ENCODE measurements around the gene SLX9. TPM values are rescaled to one million over a fixed set of nuclear protein-coding genes. Genes with fewer than 3 reads are reported as not detected.

The SLX9 gene
- total RNA-seq, 1 experiment from 2014 or later, result 77.2 TPM

DNA sequence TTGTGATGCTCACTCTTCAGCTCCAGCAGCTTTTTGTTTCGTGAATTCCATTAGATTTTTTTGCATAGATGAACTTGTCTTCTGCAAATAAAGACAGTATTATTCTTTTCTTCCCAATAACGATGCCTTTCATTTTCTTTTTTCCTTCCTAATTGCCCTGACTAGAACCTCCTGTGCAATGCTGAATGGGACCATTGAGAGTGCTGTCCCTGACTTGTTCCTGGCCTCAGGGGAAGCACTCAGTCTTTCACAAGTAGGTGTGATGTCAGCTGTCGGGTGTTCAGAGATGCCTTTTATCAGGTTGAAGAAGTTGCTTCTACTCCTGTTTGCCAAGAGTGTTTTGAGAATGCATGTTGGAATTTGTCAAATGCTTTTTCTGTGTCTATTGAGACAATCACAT lies 70.3 kb downstream of the SLX9 start:
- CTCF ChIA-PET, result interaction anchor here (1.2 kb wide), 1 partner anchor 118 kb away, joined by 3 read pairs; no protein-coding TSS in a partner anchor

DNA sequence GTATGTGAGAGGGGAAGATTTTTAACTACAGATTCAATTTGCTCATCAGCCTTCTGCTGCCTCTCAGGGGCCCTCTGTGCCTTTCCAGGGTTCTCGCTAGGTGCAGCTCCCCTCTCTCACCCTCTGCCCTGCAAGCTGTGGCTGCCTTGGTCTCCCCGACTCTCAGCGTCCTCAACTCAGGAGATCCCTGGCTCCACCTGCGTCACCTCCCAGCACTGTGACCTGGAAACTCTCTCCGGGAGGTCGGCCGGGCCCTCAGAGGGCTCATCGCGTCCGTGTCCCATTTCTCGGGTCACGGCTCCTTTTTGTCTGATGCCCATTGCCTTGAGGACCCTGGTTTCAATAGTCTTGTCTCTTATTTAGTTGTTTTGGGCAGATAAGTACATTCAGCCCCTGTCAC lies 71.0 kb downstream of the SLX9 start:
- Mint-ChIP-seq H3K4me3 (no peak overlapping the region), H3K9me3 (peaks cover 9% of the 10 kb centered on the region), H3K36me3 (no peaks in the 10 kb centered on the region), H3K27me3 (ENCODE audit: low read depth) (peaks cover 14% of the 10 kb centered on the region), H3K27ac (no peak overlapping the region), H3K4me1 (peaks cover 19% of the 10 kb centered on the region)
- CTCF ChIA-PET, result interaction anchor here (0.7 kb wide), 1 partner anchor 61 kb away, joined by 3 read pairs; no protein-coding TSS in a partner anchor
- POLR2A ChIA-PET, result interaction anchor here (1.0 kb wide), 1 partner anchor 44 kb away, joined by 3 read pairs; no protein-coding TSS in a partner anchor
- peak; percentile 3 for DNase-seq (ENCODE audit: low spot score)
- no peak for ATAC-seq
- TF ChIP-seq ZNF138 (CRISPR knock-in tag; conservative IDR thresholded peaks at IDR 0.05), result no peak
- no peak for TF ChIP-seq CREM (CRISPR knock-in tag; IDR thresholded peaks at IDR 0.05)
- no peak for TF ChIP-seq ETV6 (CRISPR knock-in tag; IDR thresholded peaks at IDR 0.05)
- no peak for TF ChIP-seq NFATC4 (CRISPR knock-in tag; IDR thresholded peaks at IDR 0.05)
- TF ChIP-seq, protein P1, sequence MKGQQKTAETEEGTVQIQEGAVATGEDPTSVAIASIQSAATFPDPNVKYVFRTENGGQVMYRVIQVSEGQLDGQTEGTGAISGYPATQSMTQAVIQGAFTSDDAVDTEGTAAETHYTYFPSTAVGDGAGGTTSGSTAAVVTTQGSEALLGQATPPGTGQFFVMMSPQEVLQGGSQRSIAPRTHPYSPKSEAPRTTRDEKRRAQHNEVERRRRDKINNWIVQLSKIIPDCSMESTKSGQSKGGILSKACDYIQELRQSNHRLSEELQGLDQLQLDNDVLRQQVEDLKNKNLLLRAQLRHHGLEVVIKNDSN (CRISPR knock-in tag; IDR thresholded peaks at IDR 0.05), result no peak
- no peak for TF ChIP-seq JUN (CRISPR knock-in tag; IDR thresholded peaks at IDR 0.05)
- TF ChIP-seq TEAD1 (CRISPR knock-in tag; IDR thresholded peaks at IDR 0.05), result no peak
- TF ChIP-seq SP1 (CRISPR knock-in tag; conservative IDR thresholded peaks at IDR 0.05), result no peak
- no peak for TF ChIP-seq GABPB1 (CRISPR knock-in tag; IDR thresholded peaks at IDR 0.05)
- TF ChIP-seq, protein P2, sequence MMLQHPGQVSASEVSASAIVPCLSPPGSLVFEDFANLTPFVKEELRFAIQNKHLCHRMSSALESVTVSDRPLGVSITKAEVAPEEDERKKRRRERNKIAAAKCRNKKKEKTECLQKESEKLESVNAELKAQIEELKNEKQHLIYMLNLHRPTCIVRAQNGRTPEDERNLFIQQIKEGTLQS (CRISPR knock-in tag; conservative IDR thresholded peaks at IDR 0.05), result no peak
- TF ChIP-seq, protein P3, sequence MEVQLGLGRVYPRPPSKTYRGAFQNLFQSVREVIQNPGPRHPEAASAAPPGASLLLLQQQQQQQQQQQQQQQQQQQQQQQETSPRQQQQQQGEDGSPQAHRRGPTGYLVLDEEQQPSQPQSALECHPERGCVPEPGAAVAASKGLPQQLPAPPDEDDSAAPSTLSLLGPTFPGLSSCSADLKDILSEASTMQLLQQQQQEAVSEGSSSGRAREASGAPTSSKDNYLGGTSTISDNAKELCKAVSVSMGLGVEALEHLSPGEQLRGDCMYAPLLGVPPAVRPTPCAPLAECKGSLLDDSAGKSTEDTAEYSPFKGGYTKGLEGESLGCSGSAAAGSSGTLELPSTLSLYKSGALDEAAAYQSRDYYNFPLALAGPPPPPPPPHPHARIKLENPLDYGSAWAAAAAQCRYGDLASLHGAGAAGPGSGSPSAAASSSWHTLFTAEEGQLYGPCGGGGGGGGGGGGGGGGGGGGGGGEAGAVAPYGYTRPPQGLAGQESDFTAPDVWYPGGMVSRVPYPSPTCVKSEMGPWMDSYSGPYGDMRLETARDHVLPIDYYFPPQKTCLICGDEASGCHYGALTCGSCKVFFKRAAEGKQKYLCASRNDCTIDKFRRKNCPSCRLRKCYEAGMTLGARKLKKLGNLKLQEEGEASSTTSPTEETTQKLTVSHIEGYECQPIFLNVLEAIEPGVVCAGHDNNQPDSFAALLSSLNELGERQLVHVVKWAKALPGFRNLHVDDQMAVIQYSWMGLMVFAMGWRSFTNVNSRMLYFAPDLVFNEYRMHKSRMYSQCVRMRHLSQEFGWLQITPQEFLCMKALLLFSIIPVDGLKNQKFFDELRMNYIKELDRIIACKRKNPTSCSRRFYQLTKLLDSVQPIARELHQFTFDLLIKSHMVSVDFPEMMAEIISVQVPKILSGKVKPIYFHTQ (CRISPR knock-in tag; IDR thresholded peaks at IDR 0.05), result no peak
- TF ChIP-seq, protein P4, sequence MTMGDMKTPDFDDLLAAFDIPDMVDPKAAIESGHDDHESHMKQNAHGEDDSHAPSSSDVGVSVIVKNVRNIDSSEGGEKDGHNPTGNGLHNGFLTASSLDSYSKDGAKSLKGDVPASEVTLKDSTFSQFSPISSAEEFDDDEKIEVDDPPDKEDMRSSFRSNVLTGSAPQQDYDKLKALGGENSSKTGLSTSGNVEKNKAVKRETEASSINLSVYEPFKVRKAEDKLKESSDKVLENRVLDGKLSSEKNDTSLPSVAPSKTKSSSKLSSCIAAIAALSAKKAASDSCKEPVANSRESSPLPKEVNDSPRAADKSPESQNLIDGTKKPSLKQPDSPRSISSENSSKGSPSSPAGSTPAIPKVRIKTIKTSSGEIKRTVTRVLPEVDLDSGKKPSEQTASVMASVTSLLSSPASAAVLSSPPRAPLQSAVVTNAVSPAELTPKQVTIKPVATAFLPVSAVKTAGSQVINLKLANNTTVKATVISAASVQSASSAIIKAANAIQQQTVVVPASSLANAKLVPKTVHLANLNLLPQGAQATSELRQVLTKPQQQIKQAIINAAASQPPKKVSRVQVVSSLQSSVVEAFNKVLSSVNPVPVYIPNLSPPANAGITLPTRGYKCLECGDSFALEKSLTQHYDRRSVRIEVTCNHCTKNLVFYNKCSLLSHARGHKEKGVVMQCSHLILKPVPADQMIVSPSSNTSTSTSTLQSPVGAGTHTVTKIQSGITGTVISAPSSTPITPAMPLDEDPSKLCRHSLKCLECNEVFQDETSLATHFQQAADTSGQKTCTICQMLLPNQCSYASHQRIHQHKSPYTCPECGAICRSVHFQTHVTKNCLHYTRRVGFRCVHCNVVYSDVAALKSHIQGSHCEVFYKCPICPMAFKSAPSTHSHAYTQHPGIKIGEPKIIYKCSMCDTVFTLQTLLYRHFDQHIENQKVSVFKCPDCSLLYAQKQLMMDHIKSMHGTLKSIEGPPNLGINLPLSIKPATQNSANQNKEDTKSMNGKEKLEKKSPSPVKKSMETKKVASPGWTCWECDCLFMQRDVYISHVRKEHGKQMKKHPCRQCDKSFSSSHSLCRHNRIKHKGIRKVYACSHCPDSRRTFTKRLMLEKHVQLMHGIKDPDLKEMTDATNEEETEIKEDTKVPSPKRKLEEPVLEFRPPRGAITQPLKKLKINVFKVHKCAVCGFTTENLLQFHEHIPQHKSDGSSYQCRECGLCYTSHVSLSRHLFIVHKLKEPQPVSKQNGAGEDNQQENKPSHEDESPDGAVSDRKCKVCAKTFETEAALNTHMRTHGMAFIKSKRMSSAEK (CRISPR knock-in tag; IDR thresholded peaks at IDR 0.05; ENCODE audit: borderline replicate concordance), result no peak
- no peak for TF ChIP-seq ZNF423 (CRISPR knock-in tag; IDR thresholded peaks at IDR 0.05)

More for the DNA sequence above, 70.3 kb downstream of the SLX9 start:
- TF ChIP-seq GRHL2 (CRISPR knock-in tag; IDR thresholded peaks at IDR 0.05; ENCODE audit: insufficient replicate concordance, severe bottlenecking), result no peak
- TF ChIP-seq MXD4 (CRISPR knock-in tag; IDR thresholded peaks at IDR 0.05; ENCODE audit: borderline replicate concordance), result no peak
- no peak for TF ChIP-seq NFATC4 (CRISPR knock-in tag; IDR thresholded peaks at IDR 0.05)
- TF ChIP-seq, protein P5, sequence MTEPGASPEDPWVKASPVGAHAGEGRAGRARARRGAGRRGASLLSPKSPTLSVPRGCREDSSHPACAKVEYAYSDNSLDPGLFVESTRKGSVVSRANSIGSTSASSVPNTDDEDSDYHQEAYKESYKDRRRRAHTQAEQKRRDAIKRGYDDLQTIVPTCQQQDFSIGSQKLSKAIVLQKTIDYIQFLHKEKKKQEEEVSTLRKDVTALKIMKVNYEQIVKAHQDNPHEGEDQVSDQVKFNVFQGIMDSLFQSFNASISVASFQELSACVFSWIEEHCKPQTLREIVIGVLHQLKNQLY (CRISPR knock-in tag; IDR thresholded peaks at IDR 0.05), result no peak
- TF ChIP-seq, protein P6, sequence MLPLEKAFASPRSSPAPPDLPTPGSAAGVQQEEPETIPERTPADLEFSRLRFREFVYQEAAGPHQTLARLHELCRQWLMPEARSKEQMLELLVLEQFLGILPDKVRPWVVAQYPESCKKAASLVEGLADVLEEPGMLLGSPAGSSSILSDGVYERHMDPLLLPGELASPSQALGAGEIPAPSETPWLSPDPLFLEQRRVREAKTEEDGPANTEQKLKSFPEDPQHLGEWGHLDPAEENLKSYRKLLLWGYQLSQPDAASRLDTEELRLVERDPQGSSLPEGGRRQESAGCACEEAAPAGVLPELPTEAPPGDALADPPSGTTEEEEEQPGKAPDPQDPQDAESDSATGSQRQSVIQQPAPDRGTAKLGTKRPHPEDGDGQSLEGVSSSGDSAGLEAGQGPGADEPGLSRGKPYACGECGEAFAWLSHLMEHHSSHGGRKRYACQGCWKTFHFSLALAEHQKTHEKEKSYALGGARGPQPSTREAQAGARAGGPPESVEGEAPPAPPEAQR (CRISPR knock-in tag; IDR thresholded peaks at IDR 0.05), result no peak
- TF ChIP-seq, protein P7, sequence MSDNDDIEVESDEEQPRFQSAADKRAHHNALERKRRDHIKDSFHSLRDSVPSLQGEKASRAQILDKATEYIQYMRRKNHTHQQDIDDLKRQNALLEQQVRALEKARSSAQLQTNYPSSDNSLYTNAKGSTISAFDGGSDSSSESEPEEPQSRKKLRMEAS (CRISPR knock-in tag; IDR thresholded peaks at IDR 0.05), result no peak
- TF ChIP-seq, protein P3 (CRISPR knock-in tag; IDR thresholded peaks at IDR 0.05), result no peak
- no peak for TF ChIP-seq HMGA2 (CRISPR knock-in tag; IDR thresholded peaks at IDR 0.05)
- TF ChIP-seq, protein P8, sequence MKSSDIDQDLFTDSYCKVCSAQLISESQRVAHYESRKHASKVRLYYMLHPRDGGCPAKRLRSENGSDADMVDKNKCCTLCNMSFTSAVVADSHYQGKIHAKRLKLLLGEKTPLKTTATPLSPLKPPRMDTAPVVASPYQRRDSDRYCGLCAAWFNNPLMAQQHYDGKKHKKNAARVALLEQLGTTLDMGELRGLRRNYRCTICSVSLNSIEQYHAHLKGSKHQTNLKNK (CRISPR knock-in tag; IDR thresholded peaks at IDR 0.05), result no peak
- no peak for TF ChIP-seq SOX15 (CRISPR knock-in tag; IDR thresholded peaks at IDR 0.05)
- Mint-ChIP-seq H3K4me1 (peaks cover 19% of the 10 kb centered on the region), H3K36me3 (no peaks in the 10 kb centered on the region), H3K9me3 (peaks cover 13% of the 10 kb centered on the region), H3K27ac (no peak overlapping the region), H3K4me3 (no peak overlapping the region), H3K27me3 (ENCODE audit: low read depth) (peaks cover 11% of the 10 kb centered on the region)
- DNase-seq (ENCODE audit: low spot score) (no peak), ATAC-seq (no peak)
- POLR2A ChIA-PET, result interaction anchor here (1.0 kb wide), 1 partner anchor 45 kb away, joined by 3 read pairs; no protein-coding TSS in a partner anchor
